SU-DHL-6 (cell line): ENCODE data around the gene CCDC15.

Source experiments
- EZH2phosphoT487 ChIP-seq: fragments of 200-600 bp; sonication (generic), shearing (Covaris generic); conservative IDR thresholded peaks from 2 replicates; pipeline ENCODE4 v1.6.1; 2018; ENCODE audit warnings: mild to moderate bottlenecking, antibody characterized with exemption, low read length, moderate library complexity, mixed read lengths
- TF ChIP-seq, protein P1 (sequence below): fragments of 200-600 bp; sonication (generic); IDR thresholded peaks from one replicate; pipeline ENCODE4 v1.5.1; 2017; ENCODE audit warnings: antibody characterized with exemption, mild to moderate bottlenecking, low read length, moderate library complexity; ENCODE audit not compliant: insufficient read depth, poor library complexity, severe bottlenecking

DNA sequence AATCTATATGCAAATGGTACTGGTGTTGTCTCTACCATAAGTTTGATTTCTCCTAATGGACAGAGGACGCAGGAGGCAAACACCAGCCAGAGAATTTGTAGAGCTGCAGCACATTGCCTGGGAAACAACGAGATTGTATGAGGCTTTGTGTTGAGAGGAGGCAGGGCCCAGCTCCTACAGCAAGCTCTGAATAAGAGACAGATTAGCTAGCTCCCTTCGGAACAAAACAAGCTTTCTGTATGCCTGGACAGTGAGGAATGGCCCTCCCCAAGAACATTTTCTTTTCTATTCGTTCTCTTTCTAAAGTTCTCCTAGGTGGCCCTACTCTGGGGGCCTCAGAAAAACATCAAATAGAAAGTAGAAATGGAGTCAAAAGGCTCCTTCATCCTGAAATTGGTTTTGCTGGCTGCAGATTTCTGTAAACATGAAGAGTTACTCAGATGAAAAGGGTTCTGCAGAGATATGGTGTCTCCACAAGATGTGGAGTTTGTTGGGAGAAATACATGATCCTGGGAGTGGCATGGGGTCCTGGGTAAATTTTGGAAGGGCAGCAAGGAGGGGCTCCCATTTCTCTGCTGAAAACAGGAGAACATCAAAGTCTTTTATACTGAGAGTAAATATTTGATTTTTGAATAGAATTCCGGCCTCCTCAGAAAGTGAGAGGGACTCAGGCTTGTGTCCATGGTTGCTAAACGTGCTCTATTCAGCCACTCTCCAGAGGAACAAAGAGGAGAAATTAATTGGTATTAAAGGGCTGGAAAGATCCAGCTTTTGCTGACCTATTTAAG lies 11.3 kb upstream of the CCDC15 start:
- TF ChIP-seq EZH2phosphoT487: no peak
- TF ChIP-seq, protein P1, sequence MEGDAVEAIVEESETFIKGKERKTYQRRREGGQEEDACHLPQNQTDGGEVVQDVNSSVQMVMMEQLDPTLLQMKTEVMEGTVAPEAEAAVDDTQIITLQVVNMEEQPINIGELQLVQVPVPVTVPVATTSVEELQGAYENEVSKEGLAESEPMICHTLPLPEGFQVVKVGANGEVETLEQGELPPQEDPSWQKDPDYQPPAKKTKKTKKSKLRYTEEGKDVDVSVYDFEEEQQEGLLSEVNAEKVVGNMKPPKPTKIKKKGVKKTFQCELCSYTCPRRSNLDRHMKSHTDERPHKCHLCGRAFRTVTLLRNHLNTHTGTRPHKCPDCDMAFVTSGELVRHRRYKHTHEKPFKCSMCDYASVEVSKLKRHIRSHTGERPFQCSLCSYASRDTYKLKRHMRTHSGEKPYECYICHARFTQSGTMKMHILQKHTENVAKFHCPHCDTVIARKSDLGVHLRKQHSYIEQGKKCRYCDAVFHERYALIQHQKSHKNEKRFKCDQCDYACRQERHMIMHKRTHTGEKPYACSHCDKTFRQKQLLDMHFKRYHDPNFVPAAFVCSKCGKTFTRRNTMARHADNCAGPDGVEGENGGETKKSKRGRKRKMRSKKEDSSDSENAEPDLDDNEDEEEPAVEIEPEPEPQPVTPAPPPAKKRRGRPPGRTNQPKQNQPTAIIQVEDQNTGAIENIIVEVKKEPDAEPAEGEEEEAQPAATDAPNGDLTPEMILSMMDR: no peak
